H1 (cell line): ENCODE measurements around the gene PBX3. TPM values are rescaled to one million over a fixed set of nuclear protein-coding genes. Genes with fewer than 3 reads are reported as not detected.

Source experiments
- CHD2 ChIP-seq: IDR thresholded peaks from 2 replicates; pipeline ENCODE4 v1.6.1; 2012; ENCODE audit warnings: low read length, improper control_type of control experiment
- EZH2 ChIP-seq: fragments of 200-600 bp; sonication (generic); IDR thresholded peaks from 2 replicates; pipeline ENCODE4 v1.7.1; 2012; ENCODE audit warnings: low read depth, mild to moderate bottlenecking, moderate library complexity, low read length, inconsistent platforms; ENCODE audit not compliant: severe bottlenecking
- PHF8 ChIP-seq: fragments of 200-600 bp; sonication (generic); conservative IDR thresholded peaks from 2 replicates; pipeline ENCODE4 v1.7.1; 2012; ENCODE audit warnings: low read depth, mild to moderate bottlenecking, inconsistent platforms, low read length, moderate library complexity
- POU5F1 ChIP-seq: IDR thresholded peaks from 2 replicates; pipeline ENCODE4 v1.6.1; 2011; ENCODE audit warnings: low read depth, mild to moderate bottlenecking, low read length, moderate library complexity
- SIN3A ChIP-seq, 2 experiments: IDR thresholded peaks in 1 of 2; conservative IDR thresholded peaks in 1 of 2; 2 replicates each; pipeline ENCODE4 v1.6.1; 2011 to 2012; ENCODE audit warnings: low read length in 2 of 2, improper control_type of control experiment in 1 of 2, low read depth in 1 of 2, mild to moderate bottlenecking in 1 of 2
- TCF12 ChIP-seq: IDR thresholded peaks from 2 replicates; pipeline ENCODE4 v1.6.1; 2011; ENCODE audit warnings: low read depth, mild to moderate bottlenecking, low read length
- polyA plus RNA-seq, 7 experiments: library from polyadenylated mRNA; depleted of rRNA in 3 of 7; stranded (reverse) in 5 of 7; unstranded in 2 of 7; fragments of >200 nt in 5 of 7; fragments of 200-250 nt in 2 of 7; gene quantifications; 1 replicate in 5 of 7; 2 replicates in 1 of 7; 4 replicates in 1 of 7; pipeline versions ENCODE4 v1.2.1 to v1.2.3, GENCODE V29; 2011 to 2013; ENCODE audit warnings: missing spikeins in 2 of 7, mixed read lengths in 2 of 7
- total RNA-seq: library from RNA; stranded (reverse); fragmentation: NEBNext Ultra II Directional; extraction: Animal tissue kit (Norgen Biotek cat#: 25700); gene quantifications from 2 replicates; pipeline ENCODE4 v1.2.1, GENCODE V29; 2021
- TF ChIP-seq, protein P1 (sequence below): fragments of 300-600 bp; sonication (generic); IDR thresholded peaks from 2 replicates; pipeline ENCODE4 v1.7.1; 2012; ENCODE audit warnings: low read length, moderate library complexity, mild to moderate bottlenecking, inconsistent platforms; ENCODE audit not compliant: insufficient replicate concordance
- TF ChIP-seq, protein P2 (sequence below): IDR thresholded peaks from 2 replicates; pipeline ENCODE4 v1.6.1; 2011; ENCODE audit warnings: low read length, improper control_type of control experiment
- TF ChIP-seq, protein P3 (sequence below): IDR thresholded peaks from 2 replicates; pipeline ENCODE4 v1.6.1; 2012; ENCODE audit warnings: inconsistent platforms

Gene PBX3
- total and polyA plus RNA-seq, 2 of the 8 experiments (the other 6 are each of a cell fraction or from before 2014, with no cell fraction given): 22.7 to 44.3 TPM

DNA sequence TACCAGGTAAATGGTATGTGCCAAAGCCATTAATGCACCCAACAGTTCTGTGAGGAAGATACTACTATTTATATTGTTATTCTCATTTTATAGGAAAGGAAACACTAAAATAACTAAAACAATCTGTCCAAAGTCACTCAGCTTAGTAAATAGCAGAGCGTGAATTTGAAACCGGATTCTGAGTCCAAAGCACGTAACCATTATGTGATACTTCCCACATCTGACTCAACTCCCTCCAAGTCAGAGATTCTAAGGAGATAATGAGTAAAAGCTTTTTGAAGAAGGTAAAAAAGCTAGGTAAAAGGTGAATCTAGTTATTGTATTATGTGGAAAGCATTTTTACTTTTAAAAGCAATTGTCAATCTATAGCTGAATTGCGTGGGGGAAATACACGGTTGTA, 208.9 kb downstream of the PBX3 start (continued):
- TF ChIP-seq, protein P1, sequence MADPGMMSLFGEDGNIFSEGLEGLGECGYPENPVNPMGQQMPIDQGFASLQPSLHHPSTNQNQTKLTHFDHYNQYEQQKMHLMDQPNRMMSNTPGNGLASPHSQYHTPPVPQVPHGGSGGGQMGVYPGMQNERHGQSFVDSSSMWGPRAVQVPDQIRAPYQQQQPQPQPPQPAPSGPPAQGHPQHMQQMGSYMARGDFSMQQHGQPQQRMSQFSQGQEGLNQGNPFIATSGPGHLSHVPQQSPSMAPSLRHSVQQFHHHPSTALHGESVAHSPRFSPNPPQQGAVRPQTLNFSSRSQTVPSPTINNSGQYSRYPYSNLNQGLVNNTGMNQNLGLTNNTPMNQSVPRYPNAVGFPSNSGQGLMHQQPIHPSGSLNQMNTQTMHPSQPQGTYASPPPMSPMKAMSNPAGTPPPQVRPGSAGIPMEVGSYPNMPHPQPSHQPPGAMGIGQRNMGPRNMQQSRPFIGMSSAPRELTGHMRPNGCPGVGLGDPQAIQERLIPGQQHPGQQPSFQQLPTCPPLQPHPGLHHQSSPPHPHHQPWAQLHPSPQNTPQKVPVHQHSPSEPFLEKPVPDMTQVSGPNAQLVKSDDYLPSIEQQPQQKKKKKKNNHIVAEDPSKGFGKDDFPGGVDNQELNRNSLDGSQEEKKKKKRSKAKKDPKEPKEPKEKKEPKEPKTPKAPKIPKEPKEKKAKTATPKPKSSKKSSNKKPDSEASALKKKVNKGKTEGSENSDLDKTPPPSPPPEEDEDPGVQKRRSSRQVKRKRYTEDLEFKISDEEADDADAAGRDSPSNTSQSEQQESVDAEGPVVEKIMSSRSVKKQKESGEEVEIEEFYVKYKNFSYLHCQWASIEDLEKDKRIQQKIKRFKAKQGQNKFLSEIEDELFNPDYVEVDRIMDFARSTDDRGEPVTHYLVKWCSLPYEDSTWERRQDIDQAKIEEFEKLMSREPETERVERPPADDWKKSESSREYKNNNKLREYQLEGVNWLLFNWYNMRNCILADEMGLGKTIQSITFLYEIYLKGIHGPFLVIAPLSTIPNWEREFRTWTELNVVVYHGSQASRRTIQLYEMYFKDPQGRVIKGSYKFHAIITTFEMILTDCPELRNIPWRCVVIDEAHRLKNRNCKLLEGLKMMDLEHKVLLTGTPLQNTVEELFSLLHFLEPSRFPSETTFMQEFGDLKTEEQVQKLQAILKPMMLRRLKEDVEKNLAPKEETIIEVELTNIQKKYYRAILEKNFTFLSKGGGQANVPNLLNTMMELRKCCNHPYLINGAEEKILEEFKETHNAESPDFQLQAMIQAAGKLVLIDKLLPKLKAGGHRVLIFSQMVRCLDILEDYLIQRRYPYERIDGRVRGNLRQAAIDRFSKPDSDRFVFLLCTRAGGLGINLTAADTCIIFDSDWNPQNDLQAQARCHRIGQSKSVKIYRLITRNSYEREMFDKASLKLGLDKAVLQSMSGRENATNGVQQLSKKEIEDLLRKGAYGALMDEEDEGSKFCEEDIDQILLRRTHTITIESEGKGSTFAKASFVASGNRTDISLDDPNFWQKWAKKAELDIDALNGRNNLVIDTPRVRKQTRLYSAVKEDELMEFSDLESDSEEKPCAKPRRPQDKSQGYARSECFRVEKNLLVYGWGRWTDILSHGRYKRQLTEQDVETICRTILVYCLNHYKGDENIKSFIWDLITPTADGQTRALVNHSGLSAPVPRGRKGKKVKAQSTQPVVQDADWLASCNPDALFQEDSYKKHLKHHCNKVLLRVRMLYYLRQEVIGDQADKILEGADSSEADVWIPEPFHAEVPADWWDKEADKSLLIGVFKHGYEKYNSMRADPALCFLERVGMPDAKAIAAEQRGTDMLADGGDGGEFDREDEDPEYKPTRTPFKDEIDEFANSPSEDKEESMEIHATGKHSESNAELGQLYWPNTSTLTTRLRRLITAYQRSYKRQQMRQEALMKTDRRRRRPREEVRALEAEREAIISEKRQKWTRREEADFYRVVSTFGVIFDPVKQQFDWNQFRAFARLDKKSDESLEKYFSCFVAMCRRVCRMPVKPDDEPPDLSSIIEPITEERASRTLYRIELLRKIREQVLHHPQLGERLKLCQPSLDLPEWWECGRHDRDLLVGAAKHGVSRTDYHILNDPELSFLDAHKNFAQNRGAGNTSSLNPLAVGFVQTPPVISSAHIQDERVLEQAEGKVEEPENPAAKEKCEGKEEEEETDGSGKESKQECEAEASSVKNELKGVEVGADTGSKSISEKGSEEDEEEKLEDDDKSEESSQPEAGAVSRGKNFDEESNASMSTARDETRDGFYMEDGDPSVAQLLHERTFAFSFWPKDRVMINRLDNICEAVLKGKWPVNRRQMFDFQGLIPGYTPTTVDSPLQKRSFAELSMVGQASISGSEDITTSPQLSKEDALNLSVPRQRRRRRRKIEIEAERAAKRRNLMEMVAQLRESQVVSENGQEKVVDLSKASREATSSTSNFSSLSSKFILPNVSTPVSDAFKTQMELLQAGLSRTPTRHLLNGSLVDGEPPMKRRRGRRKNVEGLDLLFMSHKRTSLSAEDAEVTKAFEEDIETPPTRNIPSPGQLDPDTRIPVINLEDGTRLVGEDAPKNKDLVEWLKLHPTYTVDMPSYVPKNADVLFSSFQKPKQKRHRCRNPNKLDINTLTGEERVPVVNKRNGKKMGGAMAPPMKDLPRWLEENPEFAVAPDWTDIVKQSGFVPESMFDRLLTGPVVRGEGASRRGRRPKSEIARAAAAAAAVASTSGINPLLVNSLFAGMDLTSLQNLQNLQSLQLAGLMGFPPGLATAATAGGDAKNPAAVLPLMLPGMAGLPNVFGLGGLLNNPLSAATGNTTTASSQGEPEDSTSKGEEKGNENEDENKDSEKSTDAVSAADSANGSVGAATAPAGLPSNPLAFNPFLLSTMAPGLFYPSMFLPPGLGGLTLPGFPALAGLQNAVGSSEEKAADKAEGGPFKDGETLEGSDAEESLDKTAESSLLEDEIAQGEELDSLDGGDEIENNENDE: no peak
- TF ChIP-seq, protein P2, sequence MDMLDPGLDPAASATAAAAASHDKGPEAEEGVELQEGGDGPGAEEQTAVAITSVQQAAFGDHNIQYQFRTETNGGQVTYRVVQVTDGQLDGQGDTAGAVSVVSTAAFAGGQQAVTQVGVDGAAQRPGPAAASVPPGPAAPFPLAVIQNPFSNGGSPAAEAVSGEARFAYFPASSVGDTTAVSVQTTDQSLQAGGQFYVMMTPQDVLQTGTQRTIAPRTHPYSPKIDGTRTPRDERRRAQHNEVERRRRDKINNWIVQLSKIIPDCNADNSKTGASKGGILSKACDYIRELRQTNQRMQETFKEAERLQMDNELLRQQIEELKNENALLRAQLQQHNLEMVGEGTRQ: no peak
- no peak for TF ChIP-seq PHF8
- TF ChIP-seq, protein P3, sequence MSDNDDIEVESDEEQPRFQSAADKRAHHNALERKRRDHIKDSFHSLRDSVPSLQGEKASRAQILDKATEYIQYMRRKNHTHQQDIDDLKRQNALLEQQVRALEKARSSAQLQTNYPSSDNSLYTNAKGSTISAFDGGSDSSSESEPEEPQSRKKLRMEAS: no peak
- TF ChIP-seq SIN3A (conservative IDR thresholded peaks at IDR 0.05 in 1 of 2, IDR thresholded peaks at IDR 0.05 in 1 of 2; ENCODE audit: low read depth in 1 of 2, low read length in 2 of 2): no peak
- no peak for TF ChIP-seq EZH2
- no peak for TF ChIP-seq TCF12
- no peak for TF ChIP-seq POU5F1
- no peak for TF ChIP-seq CHD2
